Choroid plexus epithelial cell (primary cell): ENCODE measurements around the gene ARHGAP23.
"Not testable (repeated sequence)": the region's sequence is repeated elsewhere in the genome, so short reads cannot be mapped to it uniquely, and the experiment has no call there.

Experiments
- DNase-seq: peaks from one replicate; pipeline ENCODE4 v3.0.0-alpha.2; 2010; ENCODE audit warnings: low read depth
- H3K4me3 ChIP-seq: 2 replicates; pipeline ENCODE4 v1.5.1; 2011; ENCODE audit warnings: low read depth, mild to moderate bottlenecking, control low read depth, low read length, moderate library complexity
- TF ChIP-seq, protein P1 (sequence below): conservative IDR thresholded peaks from 2 replicates; pipeline ENCODE4 v1.5.1; 2011; ENCODE audit warnings: low read depth, mild to moderate bottlenecking, control low read depth, inconsistent platforms, low read length, moderate library complexity

Gene ARHGAP23

GRCh38 chr17:38510421-38511149 is 82.3 kb downstream of the ARHGAP23 start:
- TF ChIP-seq, protein P1, sequence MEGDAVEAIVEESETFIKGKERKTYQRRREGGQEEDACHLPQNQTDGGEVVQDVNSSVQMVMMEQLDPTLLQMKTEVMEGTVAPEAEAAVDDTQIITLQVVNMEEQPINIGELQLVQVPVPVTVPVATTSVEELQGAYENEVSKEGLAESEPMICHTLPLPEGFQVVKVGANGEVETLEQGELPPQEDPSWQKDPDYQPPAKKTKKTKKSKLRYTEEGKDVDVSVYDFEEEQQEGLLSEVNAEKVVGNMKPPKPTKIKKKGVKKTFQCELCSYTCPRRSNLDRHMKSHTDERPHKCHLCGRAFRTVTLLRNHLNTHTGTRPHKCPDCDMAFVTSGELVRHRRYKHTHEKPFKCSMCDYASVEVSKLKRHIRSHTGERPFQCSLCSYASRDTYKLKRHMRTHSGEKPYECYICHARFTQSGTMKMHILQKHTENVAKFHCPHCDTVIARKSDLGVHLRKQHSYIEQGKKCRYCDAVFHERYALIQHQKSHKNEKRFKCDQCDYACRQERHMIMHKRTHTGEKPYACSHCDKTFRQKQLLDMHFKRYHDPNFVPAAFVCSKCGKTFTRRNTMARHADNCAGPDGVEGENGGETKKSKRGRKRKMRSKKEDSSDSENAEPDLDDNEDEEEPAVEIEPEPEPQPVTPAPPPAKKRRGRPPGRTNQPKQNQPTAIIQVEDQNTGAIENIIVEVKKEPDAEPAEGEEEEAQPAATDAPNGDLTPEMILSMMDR, result no peak
- DNase-seq, result peak; percentile 47
- no peak overlapping the region for H3K4me3 ChIP-seq

- peak; percentile 38 for DNase-seq
- TF ChIP-seq, protein P1, result no peak
- H3K4me3 ChIP-seq, result no peak overlapping the region
Observed at GRCh38 chr17:38511150-38512108, 83.2 kb downstream of the ARHGAP23 start.

- DNase-seq, result peak; percentile 7
- TF ChIP-seq, protein P1, result no peak
- H3K4me3 ChIP-seq, result no peak overlapping the region
Observed at GRCh38 chr17:38512473-38513058, 84.3 kb downstream of the ARHGAP23 start.

DNA sequence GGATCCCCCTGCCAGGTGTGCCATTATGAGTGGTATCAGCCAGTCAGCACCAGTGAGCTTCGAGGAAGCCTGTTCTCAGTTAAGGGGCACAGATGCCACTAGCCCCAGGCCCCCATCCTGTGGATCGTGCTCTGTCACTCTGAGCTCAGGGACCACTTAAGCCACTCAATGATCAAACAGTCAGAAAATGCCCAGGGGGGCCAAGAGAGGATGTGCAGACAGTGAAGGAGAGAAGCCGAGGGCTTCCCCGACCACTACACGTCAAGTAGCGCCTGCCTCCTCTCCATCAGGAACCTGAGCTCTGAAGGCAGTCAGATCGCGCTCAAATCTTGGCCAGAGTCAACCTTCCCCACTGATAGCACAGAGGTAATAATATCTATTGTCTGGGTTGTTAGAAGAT is 98.3 kb downstream of the ARHGAP23 start:
- DNase-seq, H3K4me3 ChIP-seq: not testable (repeated sequence)

DNA sequence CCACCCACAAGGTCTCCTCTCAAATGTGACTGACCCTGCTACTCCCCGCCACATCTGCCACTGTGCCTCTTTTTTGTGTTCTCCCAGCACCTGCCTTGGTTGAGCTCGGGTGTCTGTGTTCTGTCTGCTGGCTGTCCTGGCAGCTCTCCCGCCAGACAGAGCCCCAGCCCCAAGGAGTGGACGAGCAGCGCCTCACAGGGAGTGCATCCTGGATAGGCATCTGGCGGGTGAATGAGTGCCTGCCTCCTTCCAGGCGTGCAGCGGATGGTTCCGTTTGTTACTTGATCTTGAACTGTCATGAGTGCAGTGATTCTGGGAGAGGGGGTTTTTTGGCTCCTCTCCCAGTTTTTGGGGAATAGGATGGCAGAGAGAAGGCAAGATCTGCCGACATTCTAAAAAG is 99.9 kb downstream of the ARHGAP23 start:
- H3K4me3 ChIP-seq, DNase-seq: not testable (repeated sequence)

DNA sequence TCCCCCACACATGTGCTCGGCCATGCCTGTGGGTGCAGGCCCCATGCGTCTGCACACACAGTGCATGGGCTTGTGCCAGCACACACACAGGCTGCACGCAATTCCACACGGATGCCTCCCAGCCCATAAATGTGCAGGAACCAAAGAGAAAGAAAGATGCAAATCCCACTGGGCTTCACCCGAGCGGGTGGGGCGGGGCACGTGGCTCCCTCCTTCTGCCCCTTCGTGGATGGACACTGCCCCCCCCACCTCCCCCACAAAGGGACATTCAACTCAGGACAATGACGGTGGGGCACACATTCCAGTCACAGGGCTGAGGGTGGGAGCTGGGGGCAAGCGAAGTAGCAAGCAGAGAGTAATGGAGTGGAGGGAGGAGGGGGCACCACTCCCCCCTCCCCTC is 102.6 kb downstream of the ARHGAP23 start:
- DNase-seq, result not testable (repeated sequence)

DNA sequence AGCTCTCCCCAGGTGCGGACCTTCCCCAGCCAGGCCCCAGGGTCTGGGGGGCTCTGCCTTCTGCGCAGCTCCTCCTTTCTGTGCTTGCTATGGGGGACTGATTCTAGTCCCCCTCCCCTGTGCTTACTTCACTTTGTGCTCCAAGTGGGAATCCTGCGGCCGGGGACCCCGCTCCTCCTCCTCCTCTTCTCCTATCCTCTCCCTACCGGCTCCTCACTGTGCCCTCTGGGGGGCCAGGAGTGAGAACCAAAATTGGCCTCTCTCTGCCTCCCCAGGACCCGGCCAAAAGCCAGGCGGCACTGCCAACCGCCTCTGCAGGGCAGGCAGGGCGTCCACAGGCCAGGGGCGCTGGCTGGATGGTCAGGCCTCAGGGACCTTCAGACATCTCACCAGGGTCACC is 103.5 kb downstream of the ARHGAP23 start:
- not testable (repeated sequence) for DNase-seq, H3K4me3 ChIP-seq

More for the DNA sequence above, 102.6 kb downstream of the ARHGAP23 start:
- H3K4me3 ChIP-seq, result not testable (repeated sequence)

GRCh38 chr17:38532451-38532850 is 104.2 kb downstream of the ARHGAP23 start:
- TF ChIP-seq, protein P1, result no peak
- no peak for DNase-seq
- H3K4me3 ChIP-seq, result no peak overlapping the region

- no peak overlapping the region for H3K4me3 ChIP-seq
- no peak for DNase-seq
Observed at GRCh38 chr17:38533241-38533640, 105.0 kb downstream of the ARHGAP23 start.

More at GRCh38 chr17:38533241-38533640, 105.0 kb downstream of the ARHGAP23 start:
- TF ChIP-seq, protein P1, result no peak
